Neural crest cell (in vitro differentiated cells): ENCODE data around the gene ANKRD53. TPM values are rescaled to one million over a fixed set of nuclear protein-coding genes. Genes with fewer than 3 reads are reported as not detected.
"Not testable (repeated sequence)": the region's sequence is repeated elsewhere in the genome, so short reads cannot be mapped to it uniquely, and the experiment has no call there.

Experiments used
- DNase-seq: peaks from one replicate; pipeline ENCODE4 v3.0.0; 2021; ENCODE audit warnings: low read depth, mixed read lengths, low spot score
- H3K27ac Mint-ChIP-seq: one replicate; pipeline ENCODE4 v1.8.0; 2021; ENCODE audit warnings: mild to moderate bottlenecking, mixed read lengths; ENCODE audit not compliant: unreplicated experiment
- H3K27me3 Mint-ChIP-seq: 2 replicates; pipeline ENCODE4 v1.8.0; 2021; ENCODE audit warnings: low read depth, mild to moderate bottlenecking, mixed read lengths
- H3K36me3 Mint-ChIP-seq: 2 replicates; pipeline ENCODE4 v1.8.0; 2021; ENCODE audit warnings: low read depth, mild to moderate bottlenecking, mixed read lengths
- H3K4me1 Mint-ChIP-seq: 2 replicates; pipeline ENCODE4 v1.8.0; 2021; ENCODE audit warnings: mixed read lengths
- H3K4me3 Mint-ChIP-seq: one replicate; pipeline ENCODE4 v1.8.0; 2021; ENCODE audit warnings: mild to moderate bottlenecking, mixed read lengths
- H3K9me3 Mint-ChIP-seq: 2 replicates; pipeline ENCODE4 v1.8.0; 2021; ENCODE audit warnings: mixed read lengths
- total RNA-seq: library from RNA; stranded (reverse); gene quantifications from 2 replicates; pipeline ENCODE4 v1.2.1, GENCODE V29; 2021
- TF ChIP-seq, protein P1 (sequence below): fragments of 200-600 bp; sonication (generic); conservative IDR thresholded peaks from 2 replicates; pipeline ENCODE4 v1.5.0; 2021; ENCODE audit warnings: antibody characterized with exemption, mild to moderate bottlenecking

Gene ANKRD53
- total RNA-seq, 1 donor from 2014 or later: 1.7 TPM

DNA sequence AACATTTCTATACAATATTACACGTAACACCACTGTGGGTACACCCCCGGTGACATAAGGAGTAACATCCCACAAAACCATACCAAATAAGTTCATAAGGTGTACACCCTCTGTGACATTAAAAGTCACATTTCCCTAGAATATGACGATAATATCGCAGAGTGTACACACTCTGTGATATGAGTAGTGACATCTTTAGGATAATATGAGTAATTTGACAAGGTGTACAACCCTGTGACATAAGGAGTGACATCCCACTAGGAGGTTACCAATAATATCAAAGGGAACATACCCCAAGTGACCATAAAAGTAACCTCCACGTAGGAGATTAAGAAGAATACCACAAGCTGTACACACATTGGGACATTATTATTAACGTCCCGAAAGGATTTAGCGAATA, 40.2 kb downstream of the ANKRD53 start:
- peaks cover 18% of the 10 kb centered on the region for H3K4me1 Mint-ChIP-seq
- H3K36me3 Mint-ChIP-seq: no peaks in the 10 kb centered on the region
- H3K27me3 Mint-ChIP-seq: peaks cover 12% of the 10 kb centered on the region
- H3K9me3 Mint-ChIP-seq: peaks cover 6% of the 10 kb centered on the region
- DNase-seq: no peak
- TF ChIP-seq, protein P1, sequence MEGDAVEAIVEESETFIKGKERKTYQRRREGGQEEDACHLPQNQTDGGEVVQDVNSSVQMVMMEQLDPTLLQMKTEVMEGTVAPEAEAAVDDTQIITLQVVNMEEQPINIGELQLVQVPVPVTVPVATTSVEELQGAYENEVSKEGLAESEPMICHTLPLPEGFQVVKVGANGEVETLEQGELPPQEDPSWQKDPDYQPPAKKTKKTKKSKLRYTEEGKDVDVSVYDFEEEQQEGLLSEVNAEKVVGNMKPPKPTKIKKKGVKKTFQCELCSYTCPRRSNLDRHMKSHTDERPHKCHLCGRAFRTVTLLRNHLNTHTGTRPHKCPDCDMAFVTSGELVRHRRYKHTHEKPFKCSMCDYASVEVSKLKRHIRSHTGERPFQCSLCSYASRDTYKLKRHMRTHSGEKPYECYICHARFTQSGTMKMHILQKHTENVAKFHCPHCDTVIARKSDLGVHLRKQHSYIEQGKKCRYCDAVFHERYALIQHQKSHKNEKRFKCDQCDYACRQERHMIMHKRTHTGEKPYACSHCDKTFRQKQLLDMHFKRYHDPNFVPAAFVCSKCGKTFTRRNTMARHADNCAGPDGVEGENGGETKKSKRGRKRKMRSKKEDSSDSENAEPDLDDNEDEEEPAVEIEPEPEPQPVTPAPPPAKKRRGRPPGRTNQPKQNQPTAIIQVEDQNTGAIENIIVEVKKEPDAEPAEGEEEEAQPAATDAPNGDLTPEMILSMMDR: no peak
- no peak overlapping the region for H3K27ac Mint-ChIP-seq
- H3K4me3 Mint-ChIP-seq: no peak overlapping the region

GRCh38 chr2:71019989-71020388, 41.6 kb downstream of the ANKRD53 start:
- H3K27me3 Mint-ChIP-seq, H3K27ac Mint-ChIP-seq, H3K9me3 Mint-ChIP-seq, H3K4me3 Mint-ChIP-seq, H3K36me3 Mint-ChIP-seq, DNase-seq: not testable (repeated sequence)
- peaks cover 18% of the 10 kb centered on the region for H3K4me1 Mint-ChIP-seq

- H3K36me3 Mint-ChIP-seq, H3K27ac Mint-ChIP-seq: not testable (repeated sequence)
Observed at GRCh38 chr2:71021394-71021793, 43.0 kb downstream of the ANKRD53 start.

DNA sequence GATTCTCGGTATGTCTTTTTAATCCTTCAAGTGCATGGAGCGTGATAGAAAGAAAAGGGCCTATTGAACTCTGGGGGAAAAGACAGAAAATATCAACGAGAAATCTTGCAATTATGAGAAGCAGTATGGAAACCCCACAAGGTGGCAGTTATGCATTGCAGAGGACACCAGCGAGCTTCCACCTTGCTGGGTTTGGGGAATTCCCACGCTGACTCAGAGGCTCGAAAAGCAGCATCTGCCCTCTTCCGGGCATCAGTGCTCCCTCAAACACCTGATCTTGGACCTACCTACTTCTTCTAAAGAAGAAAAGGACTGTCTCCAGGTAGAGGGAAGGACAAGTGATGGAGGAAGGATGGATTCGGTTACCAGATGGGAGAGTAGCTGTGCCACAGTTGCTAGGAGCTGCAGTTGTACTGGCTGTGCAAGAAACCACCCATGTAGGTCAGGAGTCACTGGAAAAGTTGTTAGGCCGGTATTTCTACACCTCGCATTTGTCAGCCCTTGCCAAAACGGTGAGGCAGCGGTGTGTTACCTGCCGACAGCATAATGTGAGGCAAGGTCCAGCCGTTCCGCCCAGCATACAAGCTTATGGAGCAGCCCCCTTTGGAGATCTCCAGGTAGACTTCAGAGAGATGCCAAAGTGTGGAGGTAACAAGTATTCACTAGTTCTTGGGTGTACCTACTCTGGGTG, 45.3 kb downstream of the ANKRD53 start:
- not testable (repeated sequence) for H3K36me3 Mint-ChIP-seq, H3K4me3 Mint-ChIP-seq, DNase-seq, H3K27ac Mint-ChIP-seq, H3K9me3 Mint-ChIP-seq
- Mint-ChIP-seq H3K4me1 (peaks cover 18% of the 10 kb centered on the region), H3K27me3 (peaks cover 11% of the 10 kb centered on the region)

More at GRCh38 chr2:71021394-71021793, 43.0 kb downstream of the ANKRD53 start:
- H3K4me1 Mint-ChIP-seq: peaks cover 18% of the 10 kb centered on the region
- not testable (repeated sequence) for H3K9me3 Mint-ChIP-seq, H3K4me3 Mint-ChIP-seq, DNase-seq
- H3K27me3 Mint-ChIP-seq: peaks cover 11% of the 10 kb centered on the region

Other genes with a start within 250 kb of the ANKRD53 start
- gene ADD2, start 210.4 kb upstream of the ANKRD53 start, total RNA-seq: 31.6 and 31.8 TPM in 2 replicates
- not detected in 2 replicates for gene FIGLA, start 188.0 kb upstream of the ANKRD53 start, total RNA-seq
- not detected in 2 replicates for gene CLEC4F, start 158.0 kb upstream of the ANKRD53 start, total RNA-seq
- not detected in 2 replicates for gene CD207, start 142.8 kb upstream of the ANKRD53 start, total RNA-seq
- gene VAX2, start 78.1 kb upstream of the ANKRD53 start, total RNA-seq: 6.3 and 8.6 TPM in 2 replicates
- gene ATP6V1B1, start 42.7 kb upstream of the ANKRD53 start, total RNA-seq: 4.3 and 4.6 TPM in 2 replicates
- 57.2 and 58.4 TPM in 2 replicates for gene TEX261, start 16.2 kb downstream of the ANKRD53 start, total RNA-seq
- gene NAGK, start 90.0 kb downstream of the ANKRD53 start, total RNA-seq: 51.9 and 70.3 TPM in 2 replicates
- gene MCEE, start 151.6 kb downstream of the ANKRD53 start, total RNA-seq: 9.5 and 9.9 TPM in 2 replicates
- gene MPHOSPH10, start 152.0 kb downstream of the ANKRD53 start, total RNA-seq: 40.0 and 41.7 TPM in 2 replicates
- gene PAIP2B, start 248.5 kb downstream of the ANKRD53 start, total RNA-seq: 6.5 and 7.4 TPM in 2 replicates